Activated T-cell treated with anti-CD3 and anti-CD28 coated beads for 24 hours (primary cell): ENCODE results near the gene GADL1.

ENCODE experiments used
- DNase-seq: peaks from one replicate; pipeline ENCODE4 v3.0.0-alpha.2; 2020; ENCODE audit warnings: low read depth

The GADL1 gene

GRCh38 chr3:30756218-30756617 lies 138.2 kb downstream of the GADL1 start:
- no peak for DNase-seq

GRCh38 chr3:30754426-30754825 lies 140.0 kb downstream of the GADL1 start:
- no peak for DNase-seq

GRCh38 chr3:30753766-30754165 lies 140.7 kb downstream of the GADL1 start:
- no peak for DNase-seq

GRCh38 chr3:30752970-30753369 lies 141.5 kb downstream of the GADL1 start:
- DNase-seq: no peak

- DNase-seq: no peak
These were observed 142.0 kb downstream of the GADL1 start for GRCh38 chr3:30752491-30752890.

GRCh38 chr3:30751610-30752299 lies 142.7 kb downstream of the GADL1 start:
- peak; percentile 48 for DNase-seq

- no peak for DNase-seq
These were observed 143.5 kb downstream of the GADL1 start for GRCh38 chr3:30750967-30751366.

- no peak for DNase-seq
These were observed 145.2 kb downstream of the GADL1 start for GRCh38 chr3:30749230-30749629.

GRCh38 chr3:30747771-30748281 lies 146.6 kb downstream of the GADL1 start:
- no peak for DNase-seq

GRCh38 chr3:30743641-30744317 lies 150.7 kb downstream of the GADL1 start:
- no peak for DNase-seq

- DNase-seq: no peak
These were observed 151.5 kb downstream of the GADL1 start for GRCh38 chr3:30742796-30743619.

- DNase-seq: no peak
These were observed 152.6 kb downstream of the GADL1 start for GRCh38 chr3:30741889-30742288.

GRCh38 chr3:30738605-30739004 lies 155.9 kb downstream of the GADL1 start:
- DNase-seq: no peak

GRCh38 chr3:30737743-30738499 lies 156.5 kb downstream of the GADL1 start:
- DNase-seq: no peak

GRCh38 chr3:30733696-30734095 lies 160.8 kb downstream of the GADL1 start:
- no peak for DNase-seq

- no peak for DNase-seq
These were observed 161.3 kb downstream of the GADL1 start for GRCh38 chr3:30733209-30733608.

GRCh38 chr3:30730967-30731366 lies 163.5 kb downstream of the GADL1 start:
- no peak for DNase-seq

GRCh38 chr3:30729936-30730335 lies 164.5 kb downstream of the GADL1 start:
- DNase-seq: no peak

GRCh38 chr3:30729512-30729911 lies 164.9 kb downstream of the GADL1 start:
- no peak for DNase-seq

GRCh38 chr3:30728143-30728542 lies 166.3 kb downstream of the GADL1 start:
- no peak for DNase-seq

GRCh38 chr3:30724863-30725262 lies 169.6 kb downstream of the GADL1 start:
- no peak for DNase-seq

- no peak for DNase-seq
These were observed 171.2 kb downstream of the GADL1 start for GRCh38 chr3:30723211-30723610.
